Measurements from ENCODE around the gene RAB21.

DNA sequence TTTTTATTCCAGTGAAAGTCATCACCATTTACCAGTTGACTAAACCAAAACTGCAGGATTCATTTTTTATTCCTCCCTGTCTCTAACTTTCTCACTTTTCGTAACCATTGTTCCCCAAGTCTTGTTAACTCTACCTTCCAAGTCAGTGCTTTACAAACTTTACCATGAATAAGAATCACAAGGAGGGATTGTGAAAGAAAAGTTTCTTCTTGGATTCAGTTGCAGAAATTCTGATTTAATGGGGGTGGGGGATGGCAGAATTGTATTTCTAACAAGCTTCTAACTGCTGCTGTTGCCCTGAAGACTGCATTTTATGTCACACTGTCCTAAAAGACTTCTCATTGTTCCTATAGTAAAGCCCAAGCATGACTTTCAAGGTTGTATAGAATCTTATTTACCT lies 5.0 kb upstream of the RAB21 start:
- TF ChIP-seq POLR2A (IDR thresholded peaks at IDR 0.05) = no peak
- TF ChIP-seq, protein P1, sequence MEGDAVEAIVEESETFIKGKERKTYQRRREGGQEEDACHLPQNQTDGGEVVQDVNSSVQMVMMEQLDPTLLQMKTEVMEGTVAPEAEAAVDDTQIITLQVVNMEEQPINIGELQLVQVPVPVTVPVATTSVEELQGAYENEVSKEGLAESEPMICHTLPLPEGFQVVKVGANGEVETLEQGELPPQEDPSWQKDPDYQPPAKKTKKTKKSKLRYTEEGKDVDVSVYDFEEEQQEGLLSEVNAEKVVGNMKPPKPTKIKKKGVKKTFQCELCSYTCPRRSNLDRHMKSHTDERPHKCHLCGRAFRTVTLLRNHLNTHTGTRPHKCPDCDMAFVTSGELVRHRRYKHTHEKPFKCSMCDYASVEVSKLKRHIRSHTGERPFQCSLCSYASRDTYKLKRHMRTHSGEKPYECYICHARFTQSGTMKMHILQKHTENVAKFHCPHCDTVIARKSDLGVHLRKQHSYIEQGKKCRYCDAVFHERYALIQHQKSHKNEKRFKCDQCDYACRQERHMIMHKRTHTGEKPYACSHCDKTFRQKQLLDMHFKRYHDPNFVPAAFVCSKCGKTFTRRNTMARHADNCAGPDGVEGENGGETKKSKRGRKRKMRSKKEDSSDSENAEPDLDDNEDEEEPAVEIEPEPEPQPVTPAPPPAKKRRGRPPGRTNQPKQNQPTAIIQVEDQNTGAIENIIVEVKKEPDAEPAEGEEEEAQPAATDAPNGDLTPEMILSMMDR (IDR thresholded peaks at IDR 0.05) = no peak
- TF ChIP-seq EP300 (IDR thresholded peaks at IDR 0.05; ENCODE audit: low read depth) = no peak
